Measurements from ENCODE around the gene RUNX1. TPM values are rescaled to one million over a fixed set of nuclear protein-coding genes. Genes with fewer than 3 reads are reported as not detected.
A peak's percentile ranks its signal among the peaks of the same experiment; 100 is the strongest.

The RUNX1 gene
- polyA plus RNA-seq (2011; rRNA removed) (20.9 and 23.5 TPM in 2 replicates), polyA minus RNA-seq (2011; rRNA and poly(A)+ RNA removed) (45.7 and 46.1 TPM in 2 replicates)

DNA sequence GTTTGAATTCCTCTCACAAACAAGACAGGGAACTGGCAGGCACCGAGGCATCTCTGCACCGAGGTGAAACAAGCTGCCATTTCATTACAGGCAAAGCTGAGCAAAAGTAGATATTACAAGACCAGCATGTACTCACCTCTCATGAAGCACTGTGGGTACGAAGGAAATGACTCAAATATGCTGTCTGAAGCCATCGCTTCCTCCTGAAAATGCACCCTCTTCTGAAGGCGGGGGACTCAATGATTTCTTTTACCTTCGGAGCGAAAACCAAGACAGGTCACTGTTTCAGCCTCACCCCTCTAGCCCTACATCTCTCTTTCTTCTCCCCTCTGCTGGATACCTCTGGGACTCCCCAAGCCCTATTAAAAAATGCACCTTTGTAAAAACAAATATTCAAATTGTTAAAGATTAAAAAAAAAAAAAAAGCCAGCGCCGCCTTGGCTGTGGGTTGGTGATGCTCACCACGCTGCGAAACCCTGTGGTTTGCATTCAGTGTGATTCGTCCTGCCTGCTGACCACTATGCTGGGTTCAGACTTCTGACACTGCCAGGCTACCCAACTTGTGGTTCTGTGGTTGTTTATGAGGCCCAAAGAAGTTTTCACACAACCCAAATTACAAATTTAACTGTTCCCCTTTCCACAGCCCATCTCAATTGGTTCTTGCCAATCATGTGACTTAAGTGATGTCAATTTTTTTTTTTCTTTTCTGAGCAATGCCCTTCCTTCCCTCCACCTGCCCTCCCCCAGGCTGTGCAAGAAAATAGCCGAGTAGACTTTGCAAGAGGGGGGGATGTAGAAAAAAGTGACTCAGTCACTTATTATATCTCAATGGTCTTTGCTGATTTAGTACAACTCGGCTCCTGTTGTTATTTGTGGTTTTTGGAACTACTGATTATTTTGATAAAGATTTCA, at the start of gene RUNX1:
TSS of gene RUNX1 (minus strand) at position 597 of the 912 bp plus-strand sequence.
- ChIA-PET POLR2A (no interaction called here), CTCF (interaction anchor here (1.3 kb wide), 1 partner anchor 159 kb away, joined by 3 read pairs; no protein-coding TSS in a partner anchor)
- DNase-seq (ENCODE audit: low read depth, low spot score): no peak
- peak within 1 kb of the TSS; percentile 49 for H3K4me3 ChIP-seq (ENCODE audit: low read depth, low read length)
- no peaks in the 10 kb centered on the region for H3K9me3 ChIP-seq (ENCODE audit: control insufficient read depth, insufficient read depth, low read length)
- peak within 1 kb of the TSS; percentile 80 for H3K27ac ChIP-seq (ENCODE audit: low read depth, low read length)
- no peaks in the 10 kb centered on the region for H3K27me3 ChIP-seq (ENCODE audit: control insufficient read depth, insufficient read depth, low read length)
- TF ChIP-seq, protein P1, sequence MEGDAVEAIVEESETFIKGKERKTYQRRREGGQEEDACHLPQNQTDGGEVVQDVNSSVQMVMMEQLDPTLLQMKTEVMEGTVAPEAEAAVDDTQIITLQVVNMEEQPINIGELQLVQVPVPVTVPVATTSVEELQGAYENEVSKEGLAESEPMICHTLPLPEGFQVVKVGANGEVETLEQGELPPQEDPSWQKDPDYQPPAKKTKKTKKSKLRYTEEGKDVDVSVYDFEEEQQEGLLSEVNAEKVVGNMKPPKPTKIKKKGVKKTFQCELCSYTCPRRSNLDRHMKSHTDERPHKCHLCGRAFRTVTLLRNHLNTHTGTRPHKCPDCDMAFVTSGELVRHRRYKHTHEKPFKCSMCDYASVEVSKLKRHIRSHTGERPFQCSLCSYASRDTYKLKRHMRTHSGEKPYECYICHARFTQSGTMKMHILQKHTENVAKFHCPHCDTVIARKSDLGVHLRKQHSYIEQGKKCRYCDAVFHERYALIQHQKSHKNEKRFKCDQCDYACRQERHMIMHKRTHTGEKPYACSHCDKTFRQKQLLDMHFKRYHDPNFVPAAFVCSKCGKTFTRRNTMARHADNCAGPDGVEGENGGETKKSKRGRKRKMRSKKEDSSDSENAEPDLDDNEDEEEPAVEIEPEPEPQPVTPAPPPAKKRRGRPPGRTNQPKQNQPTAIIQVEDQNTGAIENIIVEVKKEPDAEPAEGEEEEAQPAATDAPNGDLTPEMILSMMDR (IDR thresholded peaks at IDR 0.05; ENCODE audit: low read depth, low read length): peak; percentile 28; the same call in 1 of the 2 replicates

DNA sequence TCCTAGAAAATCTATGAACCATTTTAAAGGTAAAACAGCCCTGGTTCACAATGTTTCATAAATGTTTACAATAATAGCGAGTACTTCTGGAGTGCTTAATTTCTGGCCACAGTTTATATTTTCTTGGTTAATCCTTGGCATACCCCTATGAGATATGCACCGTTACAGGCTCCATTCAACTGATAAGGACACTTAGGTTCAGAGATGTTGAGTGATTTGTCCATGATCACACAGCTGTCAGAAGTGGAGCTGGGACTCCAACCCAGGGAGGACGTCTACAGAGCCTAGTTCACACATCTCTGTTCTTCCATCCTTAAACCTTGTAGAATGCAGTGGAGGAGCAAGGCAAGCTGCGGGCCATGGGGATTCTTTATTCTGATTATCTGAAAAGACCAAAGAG, 48.4 kb upstream of the RUNX1 start:
- ChIA-PET CTCF (no interaction called here), POLR2A (no interaction called here)
- no peaks in the 10 kb centered on the region for H3K27me3 ChIP-seq (ENCODE audit: control insufficient read depth, insufficient read depth, low read length)
- DNase-seq (ENCODE audit: low read depth, low spot score): no peak
- TF ChIP-seq, protein P1 (IDR thresholded peaks at IDR 0.05; ENCODE audit: low read depth, low read length): no peak
- H3K27ac ChIP-seq (ENCODE audit: low read depth, low read length): no peak overlapping the region
- H3K9me3 ChIP-seq (ENCODE audit: control insufficient read depth, insufficient read depth, low read length): peaks cover 3% of the 10 kb centered on the region; the same call in 1 of the 2 replicates
- no peak overlapping the region for H3K4me3 ChIP-seq (ENCODE audit: low read depth, low read length)

DNA sequence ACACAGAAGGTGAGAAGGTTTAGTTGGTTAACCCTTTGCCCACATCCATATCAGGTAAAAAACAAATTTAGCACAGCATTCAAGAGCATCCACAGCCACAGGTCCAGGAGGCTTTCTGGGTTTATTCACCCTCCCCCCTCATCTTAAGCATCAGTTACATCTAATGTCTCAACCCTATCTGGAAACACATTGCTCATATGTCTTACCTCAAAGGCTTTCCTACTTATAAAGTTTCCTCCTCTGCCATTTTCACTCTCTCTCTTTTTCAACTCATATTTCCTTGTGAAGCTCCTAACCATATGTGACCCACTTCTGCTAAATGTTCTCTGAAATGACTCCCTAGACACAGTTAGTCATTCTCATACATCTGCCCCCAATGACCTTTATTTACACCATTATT, 47.9 kb upstream of the RUNX1 start:
- H3K27ac ChIP-seq (ENCODE audit: low read depth, low read length): no peak overlapping the region
- TF ChIP-seq, protein P1 (IDR thresholded peaks at IDR 0.05; ENCODE audit: low read depth, low read length): no peak
- no peak for DNase-seq (ENCODE audit: low read depth, low spot score)
- H3K4me3 ChIP-seq (ENCODE audit: low read depth, low read length): no peak overlapping the region
- peaks cover 3% of the 10 kb centered on the region; the same call in 1 of the 2 replicates for H3K9me3 ChIP-seq (ENCODE audit: control insufficient read depth, insufficient read depth, low read length)
- H3K27me3 ChIP-seq (ENCODE audit: control insufficient read depth, insufficient read depth, low read length): no peaks in the 10 kb centered on the region
- POLR2A ChIA-PET: no interaction called here
- CTCF ChIA-PET: no interaction called here

DNA sequence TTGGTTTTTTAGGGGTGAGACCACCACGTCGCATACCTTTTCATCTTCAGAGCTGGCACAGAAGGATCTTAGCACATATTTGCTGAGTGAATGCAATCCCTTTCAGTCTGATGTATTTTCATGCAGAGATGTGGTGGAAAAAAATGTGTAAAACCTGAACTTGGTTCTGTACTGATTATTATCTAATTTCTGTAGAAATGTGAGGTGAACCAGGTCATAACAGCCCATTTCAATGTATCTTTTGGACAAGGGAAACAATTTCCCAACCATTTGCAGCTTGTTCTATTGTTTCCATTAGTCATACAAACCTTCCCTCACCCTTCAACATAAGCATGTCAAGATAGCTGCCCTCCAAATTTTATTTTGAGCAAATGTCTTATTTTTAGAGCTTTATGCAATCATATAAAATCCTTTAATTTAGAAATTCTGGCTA, 46.8 kb upstream of the RUNX1 start:
- CTCF ChIA-PET: no interaction called here
- POLR2A ChIA-PET: interaction anchor here (0.7 kb wide), 1 partner anchor 96 kb away, joined by 3 read pairs; no protein-coding TSS in a partner anchor
- TF ChIP-seq, protein P1 (IDR thresholded peaks at IDR 0.05; ENCODE audit: low read depth, low read length): no peak
- no peaks in the 10 kb centered on the region for H3K27me3 ChIP-seq (ENCODE audit: control insufficient read depth, insufficient read depth, low read length)
- no peak for DNase-seq (ENCODE audit: low read depth, low spot score)
- H3K9me3 ChIP-seq (ENCODE audit: control insufficient read depth, insufficient read depth, low read length): peaks cover 3% of the 10 kb centered on the region; the same call in 1 of the 2 replicates
- no peak overlapping the region for H3K27ac ChIP-seq (ENCODE audit: low read depth, low read length)
- H3K4me3 ChIP-seq (ENCODE audit: low read depth, low read length): no peak overlapping the region

DNA sequence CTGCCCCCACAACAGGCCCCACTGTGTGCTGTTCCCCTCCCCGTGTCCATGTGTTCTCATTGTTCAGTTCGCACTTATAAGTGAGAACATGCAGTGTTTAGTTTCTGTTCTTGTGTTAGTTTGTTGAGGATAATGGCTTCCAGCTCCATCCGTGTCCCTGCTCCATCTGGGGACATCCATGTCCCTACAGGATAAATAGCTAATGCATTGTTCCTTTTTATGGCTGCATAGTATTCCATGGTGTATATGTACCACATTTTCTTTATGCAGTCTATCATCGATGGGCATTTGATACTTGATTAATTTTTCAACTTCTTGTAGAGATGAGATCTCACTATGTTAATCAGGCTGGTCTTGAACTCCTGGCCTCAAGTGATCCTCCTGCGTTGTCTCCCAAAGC, 44.4 kb upstream of the RUNX1 start:
- no peak for DNase-seq (ENCODE audit: low read depth, low spot score)
- no peak overlapping the region for H3K4me3 ChIP-seq (ENCODE audit: low read depth, low read length)
- TF ChIP-seq, protein P1 (IDR thresholded peaks at IDR 0.05; ENCODE audit: low read depth, low read length): no peak
- H3K9me3 ChIP-seq (ENCODE audit: control insufficient read depth, insufficient read depth, low read length): peaks cover 3% of the 10 kb centered on the region; the same call in 1 of the 2 replicates
- CTCF ChIA-PET: no interaction called here
- no peak overlapping the region for H3K27ac ChIP-seq (ENCODE audit: low read depth, low read length)
- no peaks in the 10 kb centered on the region for H3K27me3 ChIP-seq (ENCODE audit: control insufficient read depth, insufficient read depth, low read length)
- POLR2A ChIA-PET: no interaction called here

Data from AG04450 (cell line).